IMR-90 (cell line): ENCODE data around the gene CFAP73. TPM values are rescaled to one million over a fixed set of nuclear protein-coding genes. Genes with fewer than 3 reads are reported as not detected.

Source experiments
- ATAC-seq: fragments of 200-7000 bp; cut with Tn5 transposase; 2 replicates; pipeline ENCODE4 v1.9.1; 2020; ENCODE audit warnings: low read depth, mild to moderate bottlenecking, moderate library complexity
- BruUV-seq: library from RNA; stranded (reverse); fragments of 400-500 nt; replicated peaks from 2 replicates; lab custom pipeline; 2021; lab: Mats Ljungman, UMichigan
- CTCF ChIA-PET: fragments of 300-600 bp; formaldehyde crosslinking; extraction: SDS; loops from one replicate; lab custom pipeline; 2021; ENCODE audit warnings: antibody characterized with exemption; lab: Yijun Ruan, JAX
- POLR2A ChIA-PET: fragments of 300-600 bp; sonication (Branson Sonifier 250); formaldehyde crosslinking; loops from one replicate; lab custom pipeline; 2022; ENCODE audit warnings: antibody characterized with exemption; ENCODE audit not compliant: unreplicated experiment; lab: Charles Lee
- DNase-seq: peaks from one replicate; pipeline ENCODE4 v3.0.0; 2013
- H2AFZ ChIP-seq: replicated peaks from 2 replicates; pipeline ENCODE3; 2013; ENCODE audit warnings: low read length, mild to moderate bottlenecking; ENCODE audit not compliant: poor library complexity
- H2AK5ac ChIP-seq: 2 replicates; pipeline ENCODE4 v1.6.1; 2013; ENCODE audit warnings: low read depth, low read length, inconsistent platforms
- H2AK9ac ChIP-seq: replicated peaks from 2 replicates; pipeline ENCODE3; 2013; ENCODE audit warnings: mild to moderate bottlenecking, low read depth, low read length, moderate library complexity; ENCODE audit not compliant: poor library complexity
- H2BK120ac ChIP-seq: 2 replicates; pipeline ENCODE4 v1.6.1; 2013; ENCODE audit warnings: low read depth, low read length, inconsistent platforms
- H2BK15ac ChIP-seq: 3 replicates; pipeline ENCODE4 v1.6.1; 2013; ENCODE audit warnings: low read depth, low read length, inconsistent platforms
- H2BK20ac ChIP-seq: 2 replicates; pipeline ENCODE4 v1.6.1; 2013; ENCODE audit warnings: low read depth, mild to moderate bottlenecking, inconsistent platforms, low read length, moderate library complexity
- H2BK5ac ChIP-seq: 2 replicates; pipeline ENCODE4 v1.6.1; 2013; ENCODE audit warnings: mild to moderate bottlenecking, low read depth, low read length, inconsistent platforms; ENCODE audit not compliant: poor library complexity, severe bottlenecking
- H3K14ac ChIP-seq: replicated peaks from 2 replicates; pipeline ENCODE4 v1.6.1; 2013; ENCODE audit warnings: low read depth, low read length, inconsistent platforms
- H3K18ac ChIP-seq: 2 replicates; pipeline ENCODE4 v1.6.1; 2013; ENCODE audit warnings: low read depth, low read length, control low read depth
- H3K23ac ChIP-seq: 2 replicates; pipeline ENCODE4 v1.6.1; 2013; ENCODE audit warnings: low read depth, low read length, inconsistent platforms
- H3K27ac ChIP-seq: 2 replicates; pipeline ENCODE4 v1.5.1; 2013; ENCODE audit warnings: mild to moderate bottlenecking, control low read depth, low read length; ENCODE audit not compliant: insufficient read depth
- H3K27me3 ChIP-seq: 2 replicates; pipeline ENCODE4 v1.6.1; 2013; ENCODE audit warnings: low read length; ENCODE audit not compliant: control insufficient read depth, insufficient read depth
- H3K36me3 ChIP-seq: 2 replicates; pipeline ENCODE4 v1.6.1; 2013; ENCODE audit warnings: low read length, mixed read lengths; ENCODE audit not compliant: control insufficient read depth, insufficient read depth
- H3K4ac ChIP-seq: 2 replicates; pipeline ENCODE4 v1.6.1; 2013; ENCODE audit warnings: low read depth, low read length, inconsistent platforms
- H3K4me1 ChIP-seq: 2 replicates; pipeline ENCODE4 v1.6.1; 2013; ENCODE audit warnings: low read length, mixed read lengths; ENCODE audit not compliant: control insufficient read depth, insufficient read depth
- H3K4me2 ChIP-seq: 2 replicates; pipeline ENCODE4 v1.6.1; 2013; ENCODE audit warnings: low read depth, mild to moderate bottlenecking, control low read depth, low read length, moderate library complexity
- H3K4me3 ChIP-seq: 2 replicates; pipeline ENCODE4 v1.5.1; 2013; ENCODE audit warnings: low read depth, mild to moderate bottlenecking, control low read depth, low read length, moderate library complexity; ENCODE audit not compliant: insufficient read depth
- H3K56ac ChIP-seq: 2 replicates; pipeline ENCODE4 v1.6.1; 2013; ENCODE audit warnings: low read length, inconsistent platforms; ENCODE audit not compliant: insufficient read depth; ENCODE audit errors: extremely low read depth
- H3K79me1 ChIP-seq, 2 experiments: 2 replicates each; pipeline ENCODE4 v1.6.1; 2013; ENCODE audit warnings: low read length in 2 of 2, inconsistent platforms in 1 of 2, low read depth in 1 of 2
- H3K9ac ChIP-seq: 2 replicates; pipeline ENCODE4 v1.6.1; 2013; ENCODE audit warnings: low read depth, low read length, control low read depth
- H3K9me1 ChIP-seq: 2 replicates; pipeline ENCODE4 v1.6.1; 2013; ENCODE audit warnings: low read length, inconsistent platforms; ENCODE audit not compliant: insufficient read depth
- H3K9me3 ChIP-seq: 2 replicates; pipeline ENCODE4 v1.6.1; 2013; ENCODE audit warnings: low read length; ENCODE audit not compliant: control insufficient read depth, insufficient read depth
- H4K20me1 ChIP-seq: 2 replicates; pipeline ENCODE4 v1.6.1; 2013; ENCODE audit warnings: low read length, inconsistent platforms; ENCODE audit not compliant: insufficient read depth
- H4K5ac ChIP-seq: 2 replicates; pipeline ENCODE4 v1.6.1; 2013; ENCODE audit warnings: mild to moderate bottlenecking, low read depth, low read length, control low read depth
- H4K8ac ChIP-seq, 2 experiments: 2 replicates each; pipeline ENCODE4 v1.6.1; 2013; ENCODE audit warnings: low read depth in 2 of 2, low read length in 2 of 2, control low read depth in 1 of 2, inconsistent platforms in 1 of 2
- H4K91ac ChIP-seq: 2 replicates; pipeline ENCODE4 v1.6.1; 2013; ENCODE audit warnings: low read depth, low read length, inconsistent platforms; ENCODE audit not compliant: insufficient read depth
- MAFK ChIP-seq: IDR thresholded peaks from 2 replicates; pipeline ENCODE4 v1.6.1; 2012; ENCODE audit warnings: low read depth, low read length, improper control_type of control experiment
- MXI1 ChIP-seq: IDR thresholded peaks from 2 replicates; pipeline ENCODE4 v1.6.1; 2012; ENCODE audit warnings: low read depth, mild to moderate bottlenecking, low read length, moderate library complexity, borderline replicate concordance
- POLR2A ChIP-seq: IDR thresholded peaks from 2 replicates; pipeline ENCODE4 v1.6.1; 2012; ENCODE audit warnings: mild to moderate bottlenecking, low read depth, low read length
- RAD21 ChIP-seq: IDR thresholded peaks from 2 replicates; pipeline ENCODE4 v1.6.1; 2012; ENCODE audit warnings: low read length, improper control_type of control experiment
- RCOR1 ChIP-seq: IDR thresholded peaks from 2 replicates; pipeline ENCODE4 v1.6.1; 2012; ENCODE audit warnings: mild to moderate bottlenecking, low read length, improper control_type of control experiment; ENCODE audit not compliant: insufficient replicate concordance
- WGBS, 2 experiments: methylation state at CpG; one replicate each; pipeline versions ENCODE4 v1.1.5 to v1.1.7; 2013; ENCODE audit warnings: missing lambda C conversion rate in 2 of 2; ENCODE audit not compliant: insufficient read length in 1 of 2; ENCODE audit errors: extremely low coverage in 2 of 2; 5-methylcytosine and 5-hydroxymethylcytosine counted together
- dilution Hi-C: fragments of 300-500 bp; cut with HindIII; formaldehyde crosslinking; loops from one replicate; pipeline ENCODE4 v1.14.3; 2018; ENCODE audit warnings: low sequenced_read_pairs; ENCODE audit not compliant: unreplicated experiment
- in situ Hi-C: fragments of 300-500 bp; cut with MboI; formaldehyde crosslinking; loops from 3 replicates; pipeline ENCODE4 v1.14.3; 2019; ENCODE audit warnings: low sequenced_read_pairs, inconsistent platforms, mixed read lengths
- intact Hi-C: fragments of 100-400 bp; cut with micrococcal nuclease; formaldehyde crosslinking; loops from 2 replicates; pipeline ENCODE4 v1.10.0; 2022
- polyA plus RNA-seq, 3 experiments: library from polyadenylated mRNA; depleted of rRNA; stranded (reverse); fragments of >200 nt; gene quantifications; 2 replicates each; pipeline ENCODE4 v1.2.3, GENCODE V29; 2012; ENCODE audit warnings: low replicate concordance in 1 of 3
- total RNA-seq: library from RNA; depleted of rRNA; stranded (reverse); fragments of >200 nt; gene quantifications from 2 replicates; pipeline ENCODE4 v1.2.3, GENCODE V29; 2012

CFAP73 gene
- total and polyA plus RNA-seq, 2 of the 4 experiments (the other 2 are of a cell fraction) = not detected

DNA sequence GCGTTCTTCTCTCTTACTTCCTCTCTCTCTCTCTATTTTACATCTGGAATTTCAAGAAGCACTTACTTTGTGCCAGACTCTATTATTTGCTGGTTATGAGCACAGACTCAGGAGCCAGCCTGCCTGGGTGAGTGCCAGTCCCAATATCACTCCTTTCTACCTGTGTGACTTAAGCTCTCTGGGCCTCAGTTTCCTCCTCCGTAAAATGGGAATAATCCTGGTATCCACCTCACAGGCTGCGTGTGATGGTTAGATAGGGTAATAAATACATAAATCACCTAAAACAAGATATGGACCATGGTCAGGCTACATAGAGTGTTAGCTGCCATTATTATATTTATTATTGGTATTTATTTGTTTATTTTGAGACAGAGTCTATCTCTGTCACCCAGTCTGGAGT, 38.3 kb upstream of the CFAP73 start:
- ChIA-PET CTCF (no interaction called here), POLR2A (no interaction called here)
- Histone ChIP-seq H2BK15ac (no peak overlapping the region), H3K4me2 (no peak overlapping the region), H3K79me1 (no peaks in the 10 kb centered on the region), H3K56ac (no peak overlapping the region), H3K4me3 (no peak overlapping the region), H3K4me1 (no peaks in the 10 kb centered on the region), H3K27me3 (peaks cover 4% of the 10 kb centered on the region; the same call in 1 of the 2 replicates), H3K9me1 (no peaks in the 10 kb centered on the region), H3K9me3 (no peaks in the 10 kb centered on the region), H4K8ac (no peak overlapping the region), H3K27ac (no peak overlapping the region), H2AFZ (no peak overlapping the region), H3K4ac (no peak overlapping the region), H4K20me1 (no peaks in the 10 kb centered on the region), H3K36me3 (no peaks in the 10 kb centered on the region), H4K5ac (no peak overlapping the region), H2BK20ac (no peak overlapping the region), H4K91ac (no peak overlapping the region), H3K18ac (no peak overlapping the region), H3K14ac (no peak overlapping the region), H2BK5ac (no peak overlapping the region), H3K9ac (no peak overlapping the region), H2BK120ac (no peak overlapping the region), H3K23ac (no peak overlapping the region), H2AK5ac (no peak overlapping the region), H2AK9ac (no peak overlapping the region)
- in situ Hi-C loops = no loop called here
- dilution Hi-C loops = no loop called here
- TF ChIP-seq RAD21 = no peak
- TF ChIP-seq RCOR1 = no peak
- TF ChIP-seq MAFK = no peak
- TF ChIP-seq POLR2A = no peak
- no peak for TF ChIP-seq MXI1
- DNase-seq = no peak
- BruUV-seq = no TSS peak
- intact Hi-C loops = no loop called here
- 50% methylated on average over 1 of the region's 3 CpGs; no CpG with 5 or more reads in 1 of the 2 experiments for WGBS, 2 experiments
- no peak for ATAC-seq
